HTERT RPE-1 (cell line): Measurements from ENCODE around the gene PEX10.

Experiments used
- in situ Hi-C: fragments of 300-500 bp; cut with MboI; formaldehyde crosslinking; loops from 4 replicates; pipeline ENCODE4 v1.14.3; 2020; ENCODE audit warnings: low sequenced_read_pairs

Gene PEX10

DNA sequence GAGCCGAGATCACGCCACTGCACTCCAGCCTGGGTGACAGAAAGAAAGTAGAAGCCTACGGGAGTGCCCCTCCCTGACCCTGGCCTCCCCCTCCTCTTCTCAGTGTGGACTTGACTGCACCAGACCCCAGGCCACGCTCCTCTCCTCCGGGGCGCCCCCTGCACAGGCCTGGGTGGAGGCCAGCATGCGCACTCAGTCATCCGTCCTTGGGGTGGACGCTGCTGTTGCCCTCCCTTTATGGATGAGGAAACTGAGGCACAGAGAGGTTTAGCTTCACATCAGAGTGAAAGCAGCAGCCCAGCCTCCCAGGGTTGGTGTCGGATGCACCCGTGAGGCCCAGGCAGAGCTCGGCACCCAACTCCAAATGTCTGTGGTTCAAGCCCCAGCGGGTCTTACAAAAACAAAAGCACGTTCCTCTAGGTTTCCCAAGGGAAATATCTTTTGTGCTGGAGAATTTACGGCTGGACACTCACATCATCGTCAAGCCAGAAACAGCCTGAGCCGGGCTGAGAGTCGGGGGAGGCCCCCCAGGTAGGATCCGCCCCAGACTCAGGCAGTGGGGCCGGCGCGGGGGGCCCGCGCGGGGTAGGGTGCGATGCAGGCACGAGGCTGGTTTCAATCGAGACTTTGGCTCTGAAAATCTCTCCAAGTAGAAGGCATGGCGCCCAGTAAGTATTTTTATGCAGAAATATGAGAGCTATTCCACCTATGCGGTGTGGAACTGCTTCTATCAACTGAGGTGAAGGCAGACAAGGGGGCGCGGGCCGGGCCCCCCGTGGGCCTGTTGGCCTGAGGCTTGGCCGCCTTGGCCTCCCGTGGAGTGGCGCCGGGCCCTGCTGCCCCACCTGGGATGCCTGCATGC lies 57.6 kb downstream of the PEX10 start:
- in situ Hi-C loops = no loop called here
